ENCODE measurements around the gene MEGF9.
"Not testable (repeated sequence)": the region's sequence is repeated elsewhere in the genome, so short reads cannot be mapped to it uniquely, and the experiment has no call there.

Gene MEGF9

GRCh38 chr9:120714088-120714845 is at the start of gene MEGF9:
Gene MEGF9 (minus strand): TSS chr9:120714470. CDS start chr9:120714358, 112 bp downstream.
- peak; percentile 97 to 98 for ATAC-seq (replicated peaks)
- H3K9me3 Mint-ChIP-seq: no peaks in the 10 kb centered on the region
- H3K4me1 Mint-ChIP-seq: peaks cover 26 to 30% of the 10 kb centered on the region in 2 donors

GRCh38 chr9:120761006-120761405 is 46.7 kb upstream of the MEGF9 start:
- Mint-ChIP-seq H3K27me3 (no peaks in the 10 kb centered on the region), H3K27ac (no peak overlapping the region)

More at GRCh38 chr9:120714088-120714845, at the start of gene MEGF9:
- DNase-seq: peak; percentile 95
- H3K36me3 Mint-ChIP-seq: no peaks in the 10 kb centered on the region
- H3K4me3 Mint-ChIP-seq: peak within 1 kb of the TSS; percentile 92 to 95
- H3K27me3 Mint-ChIP-seq: no peaks in the 10 kb centered on the region
- peak within 1 kb of the TSS; percentile 93 for H3K27ac Mint-ChIP-seq

GRCh38 chr9:120759755-120760400 is 45.6 kb upstream of the MEGF9 start:
- Mint-ChIP-seq H3K4me3 (no peak overlapping the region), H3K9me3 (no peaks in the 10 kb centered on the region), H3K27me3 (no peaks in the 10 kb centered on the region), H3K27ac (no peak overlapping the region), H3K4me1 (peaks cover 14 to 29% of the 10 kb centered on the region in 2 donors), H3K36me3 (peaks cover 11 to 39% of the 10 kb centered on the region in 2 donors)
- no peak for ATAC-seq (replicated peaks)
- no peak for DNase-seq

More at GRCh38 chr9:120761006-120761405, 46.7 kb upstream of the MEGF9 start:
- Mint-ChIP-seq H3K9me3 (no peaks in the 10 kb centered on the region), H3K36me3 (peaks cover 11 to 42% of the 10 kb centered on the region in 2 donors), H3K4me1 (peaks cover 14 to 27% of the 10 kb centered on the region in 2 donors), H3K4me3 (no peak overlapping the region)
- DNase-seq: no peak
- no peak for ATAC-seq (replicated peaks)

GRCh38 chr9:120758544-120758943 is 44.3 kb upstream of the MEGF9 start:
- Mint-ChIP-seq H3K4me1 (peaks cover 14 to 29% of the 10 kb centered on the region in 2 donors), H3K9me3 (no peaks in the 10 kb centered on the region), H3K36me3 (peaks cover 11 to 30% of the 10 kb centered on the region in 2 donors), H3K27ac (no peak overlapping the region), H3K4me3 (no peak overlapping the region), H3K27me3 (no peaks in the 10 kb centered on the region)
- DNase-seq (no peak), ATAC-seq (replicated peaks) (no peak)

GRCh38 chr9:120757026-120757913 is 43.0 kb upstream of the MEGF9 start:
- Mint-ChIP-seq H3K4me3 (peak overlapping the region in 1 of 2 donors; percentile 16), H3K4me1 (peaks cover 14 to 29% of the 10 kb centered on the region in 2 donors)

GRCh38 chr9:120756531-120756930 is 42.3 kb upstream of the MEGF9 start:
- Mint-ChIP-seq H3K27ac (no peak overlapping the region), H3K9me3 (no peaks in the 10 kb centered on the region), H3K4me1 (peaks cover 14 to 29% of the 10 kb centered on the region in 2 donors), H3K36me3 (peaks cover 18 to 32% of the 10 kb centered on the region in 2 donors), H3K4me3 (no peak overlapping the region), H3K27me3 (no peaks in the 10 kb centered on the region)
- ATAC-seq (replicated peaks): no peak
- no peak for DNase-seq

More at GRCh38 chr9:120757026-120757913, 43.0 kb upstream of the MEGF9 start:
- H3K27ac Mint-ChIP-seq: peak overlapping the region; percentile 34
- ATAC-seq (replicated peaks): peak in 1 of 2 donors; percentile 45
- H3K9me3 Mint-ChIP-seq: no peaks in the 10 kb centered on the region
- H3K36me3 Mint-ChIP-seq: peaks cover 16 to 35% of the 10 kb centered on the region in 2 donors
- DNase-seq: no peak
- no peaks in the 10 kb centered on the region for H3K27me3 Mint-ChIP-seq

- H3K9me3 Mint-ChIP-seq: no peaks in the 10 kb centered on the region
- peaks cover 14 to 29% of the 10 kb centered on the region in 2 donors for H3K4me1 Mint-ChIP-seq
- H3K27ac Mint-ChIP-seq: no peak overlapping the region
- DNase-seq (peak; percentile 26), ATAC-seq (replicated peaks) (peak; percentile 67 to 69)
- peaks cover 13 to 26% of the 10 kb centered on the region in 2 donors for H3K36me3 Mint-ChIP-seq
- no peaks in the 10 kb centered on the region for H3K27me3 Mint-ChIP-seq
- no peak overlapping the region for H3K4me3 Mint-ChIP-seq
Measured at GRCh38 chr9:120755810-120756434, 41.7 kb upstream of the MEGF9 start.

GRCh38 chr9:120755044-120755443 is 40.8 kb upstream of the MEGF9 start:
- H3K9me3 Mint-ChIP-seq: no peaks in the 10 kb centered on the region
- H3K27ac Mint-ChIP-seq: no peak overlapping the region
- H3K4me1 Mint-ChIP-seq: peaks cover 14 to 29% of the 10 kb centered on the region in 2 donors
- DNase-seq: no peak
- H3K27me3 Mint-ChIP-seq: no peaks in the 10 kb centered on the region
- no peak for ATAC-seq (replicated peaks)
- no peak overlapping the region for H3K4me3 Mint-ChIP-seq
- peaks cover 12 to 25% of the 10 kb centered on the region in 2 donors for H3K36me3 Mint-ChIP-seq

- peaks cover 0 to 2% of the 10 kb centered on the region in 2 donors for H3K9me3 Mint-ChIP-seq
Measured at GRCh38 chr9:120750421-120750820, 36.2 kb upstream of the MEGF9 start.

GRCh38 chr9:120746366-120746765 is 32.1 kb upstream of the MEGF9 start:
- not testable (repeated sequence) for H3K27me3 Mint-ChIP-seq; ATAC-seq (replicated peaks); H3K9me3 Mint-ChIP-seq; H3K27ac Mint-ChIP-seq; H3K4me3 Mint-ChIP-seq; H3K4me1 Mint-ChIP-seq; DNase-seq
- H3K36me3 Mint-ChIP-seq: peaks cover 8 to 14% of the 10 kb centered on the region in 2 donors

More at GRCh38 chr9:120750421-120750820, 36.2 kb upstream of the MEGF9 start:
- Mint-ChIP-seq H3K4me1 (no peaks in the 10 kb centered on the region), H3K27me3 (no peaks in the 10 kb centered on the region), H3K4me3 (no peak overlapping the region), H3K36me3 (peaks cover 16 to 22% of the 10 kb centered on the region in 2 donors), H3K27ac (no peak overlapping the region)
- ATAC-seq (replicated peaks): no peak
- no peak for DNase-seq

- H3K4me3 Mint-ChIP-seq: no peak overlapping the region
- H3K4me1 Mint-ChIP-seq: no peaks in the 10 kb centered on the region
- peaks cover 8 to 14% of the 10 kb centered on the region in 2 donors for H3K36me3 Mint-ChIP-seq
- no peaks in the 10 kb centered on the region for H3K27me3 Mint-ChIP-seq
- H3K9me3 Mint-ChIP-seq: peaks cover 0 to 2% of the 10 kb centered on the region in 2 donors
- no peak for ATAC-seq (replicated peaks)
- H3K27ac Mint-ChIP-seq: no peak overlapping the region
- DNase-seq: no peak
Measured at GRCh38 chr9:120745278-120745677, 31.0 kb upstream of the MEGF9 start.

- Mint-ChIP-seq H3K27ac (no peak overlapping the region), H3K4me3 (no peak overlapping the region), H3K9me3 (peaks cover 0 to 2% of the 10 kb centered on the region in 2 donors), H3K4me1 (no peaks in the 10 kb centered on the region), H3K36me3 (peaks cover 8 to 14% of the 10 kb centered on the region in 2 donors), H3K27me3 (no peaks in the 10 kb centered on the region)
- peak; percentile 69 to 76 for ATAC-seq (replicated peaks)
- no peak for DNase-seq
Measured at GRCh38 chr9:120742951-120743416, 28.7 kb upstream of the MEGF9 start.

- no peak overlapping the region for H3K27ac Mint-ChIP-seq
- H3K36me3 Mint-ChIP-seq: peaks cover 2 to 9% of the 10 kb centered on the region in 2 donors
- no peak overlapping the region for H3K4me3 Mint-ChIP-seq
- no peak for DNase-seq
- no peaks in the 10 kb centered on the region for H3K27me3 Mint-ChIP-seq
- no peak for ATAC-seq (replicated peaks)
- no peaks in the 10 kb centered on the region for H3K4me1 Mint-ChIP-seq
- H3K9me3 Mint-ChIP-seq: peaks cover 0 to 2% of the 10 kb centered on the region in 2 donors
Measured at GRCh38 chr9:120741701-120742100, 27.4 kb upstream of the MEGF9 start.

Data from stimulated activated naive B cell treated with anti-CD40 and anti-IgM and Interleukin-4, amounts not matched to agents 10 μg/mL and 1 μg/mL and 100 μg/mL, for 72 hours (primary cell).